GM19324 (cell line): ENCODE measurements around the gene RGS7.
"Not testable (repeated sequence)": the region's sequence is repeated elsewhere in the genome, so short reads cannot be mapped to it uniquely, and the experiment has no call there.

Experiments used
- ATAC-seq: cut with Tn5 transposase; IDR thresholded peaks from one replicate; pipeline ENCODE4 v1.9.1; 2021; ENCODE audit warnings: mild to moderate bottlenecking, moderate library complexity; ENCODE audit not compliant: unreplicated experiment, low FRiP score

RGS7 gene

GRCh38 chr1:240763771-240764170, 593.2 kb downstream of the RGS7 start:
- ATAC-seq, result no peak

GRCh38 chr1:240763095-240763494, 593.9 kb downstream of the RGS7 start:
- ATAC-seq, result not testable (repeated sequence)

DNA sequence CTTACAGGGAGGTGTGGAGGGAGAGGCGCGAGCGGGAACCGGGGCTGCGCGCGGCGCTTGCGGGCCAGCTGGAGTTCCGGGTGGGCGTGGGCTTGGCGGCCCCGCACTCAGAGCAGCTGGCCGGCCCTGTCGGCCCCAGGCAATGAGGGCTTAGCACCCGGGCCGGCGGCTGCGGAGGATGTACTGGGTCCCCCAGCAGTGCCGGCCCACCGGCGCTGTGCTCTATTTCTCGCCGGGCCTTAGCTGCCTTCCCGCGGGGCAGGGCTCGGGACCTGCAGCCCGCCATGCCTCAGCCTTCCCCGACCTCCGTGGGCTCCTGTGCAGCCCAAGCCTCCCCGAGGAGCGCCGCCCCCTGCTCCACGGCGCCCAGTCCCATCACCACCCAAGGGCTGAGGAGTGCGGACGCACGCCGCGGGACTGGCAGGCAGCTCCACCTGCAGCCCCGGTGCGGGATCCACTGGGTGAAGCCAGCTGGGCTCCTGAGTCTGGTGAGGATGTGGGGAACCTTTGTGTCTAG, 594.5 kb downstream of the RGS7 start:
- not testable (repeated sequence) for ATAC-seq

- not testable (repeated sequence) for ATAC-seq
Measured at GRCh38 chr1:240758777-240759176, 598.2 kb downstream of the RGS7 start.

GRCh38 chr1:240758296-240758695, 598.7 kb downstream of the RGS7 start:
- no peak for ATAC-seq

DNA sequence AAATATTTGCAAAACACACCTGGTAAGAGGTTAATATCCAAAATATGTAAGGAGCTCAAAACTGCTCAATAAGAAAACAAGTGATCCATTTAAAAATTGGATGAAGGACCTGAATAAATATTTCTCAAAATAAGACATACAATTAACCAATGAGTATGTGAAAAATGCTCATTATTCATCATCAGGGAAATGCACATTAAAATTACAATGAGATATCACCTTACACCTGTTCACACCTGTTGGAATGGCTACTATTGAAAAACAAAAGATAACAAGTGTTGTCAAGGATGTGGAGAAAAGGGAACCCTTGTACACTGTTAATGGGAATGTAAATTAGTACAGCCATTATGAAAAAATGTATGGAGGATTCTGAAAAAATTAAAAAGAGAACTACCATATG, 609.1 kb downstream of the RGS7 start:
- ATAC-seq, result no peak

GRCh38 chr1:240743705-240744104, 613.3 kb downstream of the RGS7 start:
- ATAC-seq, result no peak

DNA sequence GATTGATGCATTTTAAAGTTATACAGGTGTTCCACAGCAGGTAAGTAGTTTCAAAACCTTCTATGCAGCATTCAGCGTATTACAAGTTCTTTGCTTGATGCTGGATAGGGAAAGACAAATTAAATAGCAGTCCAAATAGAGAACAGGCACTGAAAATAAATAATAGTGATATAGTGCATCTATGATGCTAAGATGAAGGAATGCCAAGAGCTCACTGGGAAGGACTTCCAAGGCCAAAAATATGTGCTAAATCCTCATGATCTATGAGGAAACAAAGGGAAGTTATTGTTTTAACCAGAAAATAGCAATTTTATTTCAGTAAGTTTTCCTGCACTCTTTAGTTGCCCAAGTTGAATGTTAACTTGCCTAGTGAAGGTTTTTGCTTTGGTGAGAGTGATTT, 617.3 kb downstream of the RGS7 start:
- ATAC-seq, result no peak

DNA sequence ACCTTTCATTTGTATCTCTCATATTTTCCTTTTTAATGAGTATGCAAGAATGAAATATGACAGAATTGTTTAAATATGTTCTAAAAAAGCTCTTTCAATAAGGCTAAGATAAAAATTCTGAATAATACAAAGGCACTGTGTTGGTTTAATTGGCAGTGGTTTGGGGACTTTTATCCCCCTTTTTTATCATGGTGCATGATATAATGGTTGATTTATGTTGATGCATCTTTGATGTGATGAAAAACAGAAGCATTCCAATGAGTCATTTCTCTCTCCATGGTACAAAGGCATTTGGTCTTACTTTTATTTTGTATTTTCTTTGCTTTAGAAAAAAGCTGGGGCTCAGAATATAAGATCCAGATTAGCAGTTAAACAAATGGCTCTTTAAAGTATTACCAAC, 617.9 kb downstream of the RGS7 start:
- no peak for ATAC-seq

GRCh38 chr1:240737766-240738265, 619.2 kb downstream of the RGS7 start:
- no peak for ATAC-seq

GRCh38 chr1:240737298-240737697, 619.7 kb downstream of the RGS7 start:
- ATAC-seq, result no peak

- ATAC-seq, result not testable (repeated sequence)
Measured at GRCh38 chr1:240734705-240735104, 622.3 kb downstream of the RGS7 start.

- ATAC-seq, result no peak
Measured at GRCh38 chr1:240734001-240734400, 623.0 kb downstream of the RGS7 start.

DNA sequence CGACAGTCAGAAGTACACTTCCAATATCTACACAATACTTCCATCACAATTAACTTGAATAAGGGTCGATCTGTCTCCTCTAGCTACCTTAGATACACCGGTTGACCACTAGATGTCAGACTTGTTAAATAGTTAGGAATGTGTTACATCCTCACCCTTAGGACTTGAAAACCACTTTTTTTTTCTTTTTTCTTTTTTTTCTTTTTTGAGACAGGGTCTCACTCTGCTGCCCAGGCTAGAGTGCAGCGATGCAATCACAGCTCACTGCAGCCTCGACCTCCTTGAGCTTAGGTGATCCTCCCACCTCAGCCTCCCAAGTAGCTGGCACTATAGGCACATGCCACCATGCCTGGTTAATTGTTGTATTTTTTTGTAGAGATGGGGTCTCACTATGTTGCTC, 624.6 kb downstream of the RGS7 start:
- ATAC-seq, result peak; percentile 81
